K562 (cell line): ENCODE measurements around the gene EFCAB12. TPM values are rescaled to one million over a fixed set of nuclear protein-coding genes. Genes with fewer than 3 reads are reported as not detected.

ENCODE experiments used
- BRD4 ChIP-seq: fragments of 200-600 bp; sonication (generic); IDR thresholded peaks from 2 replicates; pipeline ENCODE4 v1.6.1; 2017; ENCODE audit warnings: inconsistent platforms
- DLX4 ChIP-seq: fragments of 250-450 bp; sonication (Bioruptor Pico); IDR thresholded peaks from 2 replicates; pipeline ENCODE4 v1.6.1; 2021; ENCODE audit warnings: mild to moderate bottlenecking
- ELK3 ChIP-seq: fragments of 450-650 bp; formaldehyde crosslinking; IDR thresholded peaks from 2 replicates; pipeline ENCODE4 v1.4.0; 2020; ENCODE audit warnings: mild to moderate bottlenecking
- EP300 ChIP-seq: IDR thresholded peaks from 2 replicates; pipeline ENCODE4 v1.6.1; 2012; ENCODE audit warnings: low read length, improper control_type of control experiment
- ERF ChIP-seq: fragments of 450-650 bp; formaldehyde crosslinking; IDR thresholded peaks from 2 replicates; pipeline ENCODE4 v1.4.0; 2020; ENCODE audit warnings: mild to moderate bottlenecking, mixed read lengths
- ETS1 ChIP-seq: conservative IDR thresholded peaks from 2 replicates; pipeline ENCODE4 v1.6.1; 2011; ENCODE audit warnings: low read depth, mild to moderate bottlenecking, low read length; ENCODE audit not compliant: control insufficient read depth
- EZH2 ChIP-seq: IDR thresholded peaks from 2 replicates; pipeline ENCODE4 v1.6.1; 2012; ENCODE audit warnings: low read depth, mild to moderate bottlenecking, inconsistent platforms, low read length, borderline replicate concordance
- FOXJ2 ChIP-seq: fragments of 200-800 bp; sonication (Bioruptor generic); IDR thresholded peaks from 2 replicates; pipeline ENCODE4 v1.6.1; 2016; ENCODE audit warnings: missing genetic modification characterization, missing compliant biosample characterization
- GMEB1 ChIP-seq: fragments of 250-450 bp; sonication (Bioruptor Pico); IDR thresholded peaks from 2 replicates; pipeline ENCODE4 v1.4.0; 2020; ENCODE audit warnings: mild to moderate bottlenecking
- HDAC1 ChIP-seq, 2 experiments: fragments of 450-650 bp; IDR thresholded peaks; 2 replicates each; pipeline ENCODE4 v1.6.1; 2016 to 2017; ENCODE audit warnings: inconsistent platforms in 1 of 2, mild to moderate bottlenecking in 1 of 2, moderate library complexity in 1 of 2
- HIVEP1 ChIP-seq: fragments of 250-450 bp; sonication (Bioruptor Pico); IDR thresholded peaks from 2 replicates; pipeline ENCODE4 v1.4.0; 2020; ENCODE audit warnings: mild to moderate bottlenecking
- PATZ1 ChIP-seq: fragments of 250-450 bp; sonication (Bioruptor Pico); IDR thresholded peaks from 2 replicates; pipeline ENCODE4 v1.5.0; 2020; ENCODE audit warnings: mild to moderate bottlenecking, borderline replicate concordance
- PHF20 ChIP-seq: fragments of 450-650 bp; IDR thresholded peaks from 2 replicates; pipeline ENCODE4 v1.6.1; 2018; ENCODE audit not compliant: partially characterized antibody
- SMAD2 ChIP-seq: fragments of 150-350 bp; IDR thresholded peaks from 2 replicates; pipeline ENCODE4 v1.6.1; 2014; ENCODE audit warnings: low read depth, mild to moderate bottlenecking, low read length
- TCF7L2 ChIP-seq: fragments of 150-350 bp; IDR thresholded peaks from 2 replicates; pipeline ENCODE4 v1.6.1; 2016; ENCODE audit warnings: low read depth, mild to moderate bottlenecking, low read length, moderate library complexity
- TEAD1 ChIP-seq, 2 experiments: fragments of 450-650 bp in 1 of 2; sonication (generic) in 1 of 2; formaldehyde crosslinking; IDR thresholded peaks; 2 replicates each; pipeline versions ENCODE4 v1.4.0 to v1.8.0; 2020 to 2022; ENCODE audit warnings: mild to moderate bottlenecking in 2 of 2, missing genetic modification reagents in 1 of 2
- TRIM28 ChIP-seq: fragments of 450-650 bp; IDR thresholded peaks from 2 replicates; pipeline ENCODE4 v1.6.1; 2017
- XRCC4 ChIP-seq: IDR thresholded peaks from one replicate; pipeline ENCODE4 v1.6.1; 2011; ENCODE audit not compliant: insufficient read depth, insufficient read length; ENCODE audit errors: extremely low read depth
- ZBED1 ChIP-seq: IDR thresholded peaks from 2 replicates; pipeline ENCODE4 v1.6.1; 2014
- ZBTB1 ChIP-seq: sonication (generic); formaldehyde crosslinking; IDR thresholded peaks from 2 replicates; pipeline ENCODE4 v1.8.1; 2023; ENCODE audit warnings: missing genetic modification reagents, low read depth, mild to moderate bottlenecking, borderline replicate concordance
- ZNF511 ChIP-seq: sonication (generic); formaldehyde crosslinking; IDR thresholded peaks from 2 replicates; pipeline ENCODE4 v1.8.0; 2022; ENCODE audit warnings: mild to moderate bottlenecking, missing genetic modification reagents
- ZNF778 ChIP-seq: fragments of 450-650 bp; formaldehyde crosslinking; IDR thresholded peaks from 2 replicates; pipeline ENCODE4 v1.4.0; 2020; ENCODE audit warnings: mild to moderate bottlenecking, moderate library complexity
- polyA plus RNA-seq, 8 experiments: library from polyadenylated mRNA; depleted of rRNA in 4 of 8; stranded (reverse) in 5 of 8; unstranded in 3 of 8; fragments of >200 nt; fragmentation: Nextera tagmentation in 2 of 8; fragmentation: Illumina TruSeq in 1 of 8; extraction: Ambion mirVana in 2 of 8; extraction: Trizol in 1 of 8; gene quantifications; 2 replicates each; pipeline versions ENCODE4 v1.2.1 to v1.2.3, GENCODE V29; 2011 to 2014; ENCODE audit warnings: inconsistent platforms in 1 of 8, missing spikeins in 1 of 8
- total RNA-seq, 7 experiments: library from RNA; depleted of rRNA in 6 of 7; stranded (reverse); fragments of >200 nt in 6 of 7; fragmentation: Illumina TruSeq in 2 of 7; extraction: Trizol in 2 of 7; gene quantifications; 2 replicates each; pipeline versions ENCODE4 v1.2.1 to v1.2.3, GENCODE V29; 2011 to 2021; ENCODE audit warnings: low replicate concordance in 1 of 7

EFCAB12 gene
- total and polyA plus RNA-seq, 9 of the 15 experiments (the other 6 are each of a cell fraction or from before 2014, with no cell fraction given), result 0.08 to 0.95 (median 0.56) TPM; not detected in 1

GRCh38 chr3:129439817-129440617 lies 11.6 kb upstream of the EFCAB12 start, which contains the start of the genes IFT122 and MBD4 (continued):
- TF ChIP-seq SMAD2, result no peak
- TF ChIP-seq ZNF511 (CRISPR knock-in tag), result no peak
- TF ChIP-seq HDAC1 (IDR thresholded peaks at IDR 0.05), result peak in 1 of 2 experiments; percentile 81; a peak in 2 of 4 replicates
- no peak for TF ChIP-seq ZNF778 (CRISPR knock-in tag)
- no peak for TF ChIP-seq TCF7L2
- 0 out of 2 replicates have a peak, but pooled peaks have one; percentile 34 for TF ChIP-seq GMEB1 (CRISPR knock-in tag)
- no peak for TF ChIP-seq BRD4
- peak; percentile 54; the same call in 1 of the 2 replicates for TF ChIP-seq ETS1
- TF ChIP-seq FOXJ2 (tag), result peak; percentile 87; the same call in 1 of the 2 replicates
- no peak for TF ChIP-seq HIVEP1 (CRISPR knock-in tag)
- no peak for TF ChIP-seq ELK3
- TF ChIP-seq ERF (CRISPR knock-in tag), result no peak
- no peak for TF ChIP-seq PATZ1
- no peak for TF ChIP-seq XRCC4
- no peak for TF ChIP-seq ZBED1
- TF ChIP-seq TEAD1 (CRISPR knock-in tag; IDR thresholded peaks at IDR 0.05), result 0 out of 4 replicates have a peak, but pooled peaks of 1 of the 2 experiments have one; percentile 24
- no peak for TF ChIP-seq ZBTB1 (CRISPR knock-in tag)
- TF ChIP-seq EZH2, result no peak
- no peak; the same call in 1 of the 2 replicates for TF ChIP-seq TRIM28
- TF ChIP-seq EP300, result peak; percentile 47; the same call in 1 of the 2 replicates
- TF ChIP-seq DLX4 (CRISPR knock-in tag), result no peak
- peak; percentile 32 for TF ChIP-seq PHF20
